Activated CD8-positive, alpha-beta memory T cell treated with anti-CD3 and anti-CD28 coated beads, Interleukin-2, amount 50 U/mL, for 48 hours (primary cell): ENCODE data around the gene IGF1R.

Source experiments
- DNase-seq: peaks from one replicate; pipeline ENCODE4 v3.0.0-alpha.2; 2020

Gene IGF1R

DNA sequence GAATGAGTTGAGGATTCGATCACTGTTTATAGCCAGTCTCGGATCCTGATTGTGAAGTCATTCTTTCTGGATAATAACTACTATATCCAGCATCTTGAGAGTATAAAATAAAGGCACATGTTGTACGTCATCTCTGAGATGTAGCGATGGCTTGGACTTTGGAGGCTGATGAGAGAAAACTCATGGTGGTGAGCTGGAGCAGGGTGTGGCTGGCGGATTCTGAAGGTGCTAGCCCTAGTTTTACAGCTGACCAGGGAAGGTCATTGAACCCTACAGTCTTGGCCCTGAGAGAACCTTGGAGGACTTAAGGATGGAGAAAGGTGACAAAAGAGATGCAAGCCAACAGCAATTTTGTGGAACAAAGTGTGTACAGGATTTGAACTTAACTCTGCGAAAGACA is 153.8 kb downstream of the IGF1R start:
- DNase-seq, result no peak

DNA sequence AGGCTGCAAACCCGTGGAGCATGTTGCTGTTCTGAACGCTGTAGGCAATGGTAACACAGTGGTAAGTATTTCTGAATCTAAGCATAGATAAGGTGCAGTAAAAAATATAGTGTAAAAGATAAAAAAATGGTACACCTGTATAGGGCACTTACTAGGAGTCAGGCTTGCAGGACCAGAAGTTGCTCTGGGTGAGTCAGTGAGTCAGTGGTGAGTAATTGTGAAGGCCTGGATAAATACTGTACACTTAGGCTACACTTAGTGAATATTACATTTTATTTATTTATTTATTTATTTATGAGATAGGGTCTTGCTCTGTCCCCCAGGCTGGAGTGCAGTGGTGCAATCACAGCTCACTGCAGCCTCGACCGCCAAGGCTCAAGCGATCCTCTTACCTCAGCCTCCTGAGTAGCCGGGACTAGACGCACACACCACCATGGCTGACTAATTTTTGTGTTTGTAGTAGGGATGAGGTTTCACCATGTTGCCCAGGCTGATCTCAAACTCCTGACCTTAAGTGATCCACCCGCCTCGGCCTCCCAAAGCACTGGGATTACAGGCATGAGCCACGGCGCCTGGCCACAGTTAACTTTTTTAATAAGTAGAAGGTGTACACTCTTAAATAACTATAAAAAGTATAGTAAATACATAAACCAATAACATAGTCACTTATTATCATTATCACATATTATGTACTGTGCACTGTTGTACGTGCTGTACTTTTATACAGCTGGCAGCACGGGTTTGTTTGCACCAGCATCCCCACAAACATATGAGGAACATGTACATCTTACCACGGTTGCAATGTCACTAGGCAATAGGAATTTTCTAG is 155.1 kb downstream of the IGF1R start:
- no peak for DNase-seq

DNA sequence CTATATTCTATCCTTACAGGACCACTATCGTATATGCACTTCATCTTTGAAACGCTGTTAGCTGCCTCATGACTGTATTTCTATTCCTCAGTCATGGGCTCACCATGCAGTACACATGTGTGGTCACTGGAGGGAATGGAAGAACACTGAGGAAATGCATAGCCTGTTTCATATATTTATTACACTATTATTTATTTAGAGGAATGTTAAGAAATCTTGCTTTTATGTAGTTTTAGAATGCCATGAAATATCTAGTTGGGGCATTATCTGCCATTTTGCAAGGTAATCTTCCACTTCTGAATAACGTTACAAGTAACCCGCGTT is 155.7 kb downstream of the IGF1R start:
- DNase-seq, result no peak

DNA sequence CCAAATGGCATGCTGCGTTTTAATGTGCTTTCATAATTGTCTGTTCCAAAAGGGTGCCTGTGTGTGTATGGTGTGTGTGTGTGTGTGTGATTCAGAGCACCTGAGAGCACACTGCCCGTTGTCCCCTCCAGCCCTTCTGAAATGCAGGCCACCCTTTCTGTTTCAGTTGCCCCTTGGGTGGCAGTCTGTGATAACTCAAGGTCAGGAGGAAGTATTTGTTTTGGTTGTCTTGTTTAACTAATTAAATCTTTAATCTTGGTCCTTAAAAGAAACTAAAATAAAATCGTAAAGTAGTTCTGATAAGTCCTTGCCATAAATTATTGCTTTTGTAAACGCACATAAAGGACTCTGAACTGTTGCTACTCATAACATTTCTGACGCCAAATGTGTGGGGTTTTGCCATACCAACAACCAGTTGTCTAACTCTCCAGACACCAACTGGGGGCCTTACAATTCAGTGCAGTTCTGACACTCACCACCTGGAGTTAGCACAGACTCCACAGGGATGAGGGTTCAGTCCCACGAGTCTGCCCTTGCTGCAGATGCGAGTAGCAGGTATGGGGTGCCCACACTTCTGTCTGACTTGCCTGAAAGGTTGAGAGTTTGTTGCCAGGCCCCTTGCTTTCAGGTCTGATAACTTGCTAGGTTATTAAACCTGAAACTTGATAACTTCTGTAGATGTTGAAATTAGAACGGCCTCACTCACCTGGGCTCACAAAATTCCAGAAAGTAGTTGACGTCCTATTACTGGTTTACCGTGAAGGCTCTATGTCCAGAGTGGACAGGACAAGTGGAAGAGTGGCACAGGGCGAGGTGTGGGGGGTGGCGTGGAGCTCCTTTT is 157.3 kb downstream of the IGF1R start:
- no peak for DNase-seq

DNA sequence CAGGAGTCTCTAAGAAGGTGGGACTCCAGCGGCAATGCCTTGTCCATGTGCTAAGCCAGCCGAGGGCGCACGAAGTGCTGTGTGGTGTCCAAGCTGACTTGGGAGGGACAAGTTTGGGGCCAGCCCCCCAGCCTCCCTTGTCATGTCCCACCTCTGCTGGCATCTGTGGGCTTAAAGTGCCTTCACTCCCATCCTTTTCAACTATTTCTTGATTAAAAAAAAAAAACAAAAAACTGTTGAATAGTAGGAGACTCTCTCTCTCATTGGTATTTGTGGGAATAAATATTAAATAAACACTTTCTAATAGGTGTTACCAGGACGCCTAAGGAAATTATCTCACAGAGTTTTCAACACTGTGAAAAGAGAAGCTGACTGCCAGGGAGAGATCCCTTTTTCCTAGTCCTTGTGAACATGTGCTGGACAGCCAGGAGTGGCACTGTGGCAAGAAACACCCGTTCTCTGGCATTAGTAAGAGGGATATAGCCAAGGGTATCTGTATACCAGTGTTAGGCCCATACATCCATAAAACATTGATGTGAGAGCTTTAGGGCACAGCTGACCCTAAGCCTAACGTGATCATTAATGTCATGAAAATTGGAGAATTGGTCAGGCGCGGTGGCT is 158.0 kb downstream of the IGF1R start:
- no peak for DNase-seq

DNA sequence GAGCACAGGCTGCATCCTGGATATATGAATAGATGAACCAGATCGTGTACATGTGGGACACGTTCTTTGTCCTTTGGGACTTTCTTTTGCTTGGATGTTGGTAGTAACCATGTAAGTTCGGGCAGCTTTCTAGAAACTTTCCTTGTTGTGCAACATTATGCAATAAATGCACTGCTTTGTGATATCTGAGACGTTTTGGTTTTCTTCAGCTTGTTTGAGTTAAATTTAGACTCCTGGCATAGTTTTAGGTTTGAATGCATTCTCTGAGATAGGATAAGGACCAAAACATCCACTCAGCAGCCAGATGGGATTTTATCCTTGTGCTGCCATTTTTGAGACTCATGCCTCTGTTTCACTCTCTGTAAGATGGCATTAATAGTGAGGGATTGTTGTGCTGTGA is 158.9 kb downstream of the IGF1R start:
- DNase-seq, result no peak

DNA sequence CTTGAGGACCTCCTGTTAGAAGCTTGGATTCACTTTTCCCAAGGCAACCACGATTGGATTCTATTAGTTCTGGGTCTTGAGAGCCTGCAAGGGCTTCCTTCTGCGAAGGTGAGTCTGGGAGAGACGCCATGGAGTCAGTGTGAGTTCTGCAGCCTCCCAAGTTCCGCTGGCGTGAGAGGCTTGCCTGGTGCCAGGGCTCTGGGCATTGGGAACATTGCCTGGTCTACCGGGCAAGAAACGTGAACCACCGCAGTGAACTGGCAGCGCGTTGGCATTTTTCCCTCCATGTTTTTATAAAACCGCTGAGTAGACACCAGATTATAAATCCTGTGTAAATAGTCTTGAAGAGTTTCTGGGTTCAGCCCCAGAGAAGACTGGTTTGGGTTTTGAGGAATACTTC is 160.9 kb downstream of the IGF1R start:
- no peak for DNase-seq

DNA sequence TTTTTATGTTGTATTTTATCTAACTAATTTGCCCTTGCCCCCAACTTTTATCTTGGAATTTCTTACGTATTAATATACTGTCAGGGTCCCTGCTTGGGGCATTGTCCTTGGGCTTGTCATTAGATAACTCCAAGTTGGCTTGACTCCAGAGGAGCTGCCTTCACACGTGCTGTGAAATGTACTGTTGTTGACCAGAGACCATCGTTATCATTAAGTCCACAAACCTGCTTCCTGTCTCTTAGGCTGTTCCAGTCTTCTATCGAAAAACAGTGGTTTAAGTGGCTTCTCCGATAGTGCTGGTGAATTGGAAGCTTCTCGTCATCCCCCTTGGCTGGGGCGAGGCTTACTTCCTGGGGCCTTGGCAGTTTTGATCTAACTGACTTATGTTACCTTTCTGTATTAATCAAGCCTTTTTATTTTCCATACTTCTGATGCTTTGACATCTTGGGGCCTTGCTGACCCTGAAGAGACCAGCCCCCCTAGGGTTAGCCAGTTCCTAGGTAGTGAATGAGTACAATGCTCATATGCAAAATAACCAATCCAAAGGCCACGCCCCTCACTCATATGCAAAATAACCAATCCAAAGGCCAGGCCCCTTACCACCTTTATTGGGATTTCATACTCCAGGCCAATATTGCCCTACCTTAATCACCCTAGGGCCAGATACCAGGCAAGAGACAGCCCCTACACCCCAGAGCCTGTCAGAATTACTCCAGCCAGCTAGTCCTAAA is 164.5 kb downstream of the IGF1R start:
- no peak for DNase-seq

DNA sequence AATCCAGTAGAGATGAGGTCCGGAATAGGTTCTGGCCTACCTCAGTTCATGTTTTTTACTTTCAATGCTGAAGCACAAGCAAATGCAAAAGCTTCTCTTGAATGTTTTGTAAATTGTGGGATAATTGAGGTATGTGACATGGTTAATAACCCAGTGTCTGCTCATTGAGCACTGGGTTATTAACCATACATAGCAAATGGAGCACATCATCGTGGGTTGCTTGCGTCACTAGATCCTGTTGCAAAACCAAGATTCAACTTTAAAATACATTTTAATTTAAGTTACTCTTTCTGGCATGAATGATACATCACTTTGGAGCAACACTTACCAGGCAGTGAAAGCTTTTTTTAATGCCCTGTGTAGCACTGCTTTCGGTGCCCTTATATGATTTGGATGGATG is 165.6 kb downstream of the IGF1R start:
- DNase-seq, result no peak

DNA sequence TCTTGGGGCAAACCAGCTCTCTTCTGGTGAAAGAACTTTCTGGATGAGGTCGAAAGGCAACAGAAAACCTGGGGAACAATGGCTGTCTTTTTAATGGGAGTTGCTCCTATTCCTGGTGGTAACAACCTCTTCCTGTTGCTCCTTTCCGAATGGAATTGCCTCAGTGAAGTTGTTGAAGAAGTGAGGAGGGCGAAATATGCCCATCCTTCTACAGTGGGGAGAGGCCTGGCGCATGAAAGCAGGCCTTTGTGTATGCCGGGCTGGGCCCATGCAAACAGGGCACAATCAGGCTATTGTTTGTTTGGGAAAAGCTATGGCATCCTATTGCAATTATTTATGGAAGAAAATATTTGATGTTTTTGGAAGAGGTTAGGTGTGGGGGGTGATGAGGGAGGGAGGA is 166.9 kb downstream of the IGF1R start:
- no peak for DNase-seq

DNA sequence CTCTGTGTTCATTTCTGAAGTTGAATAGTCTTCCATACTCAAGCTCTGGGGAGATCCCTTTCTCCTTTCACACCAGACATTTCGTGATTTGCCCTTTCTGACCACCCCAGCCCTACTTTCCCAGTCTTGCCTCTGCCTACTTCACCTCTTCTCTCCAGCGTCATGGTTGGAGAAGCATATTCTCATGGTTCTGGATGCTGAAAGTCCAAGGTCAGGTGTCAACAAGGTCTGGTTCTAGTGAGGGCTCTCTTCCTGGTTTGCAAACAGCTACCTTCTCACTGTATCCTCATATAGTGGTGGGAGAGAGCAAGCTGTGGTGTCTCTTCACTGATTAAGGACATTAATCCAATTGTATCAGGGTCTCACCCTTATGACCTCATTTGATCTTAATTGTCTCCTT is 169.4 kb downstream of the IGF1R start:
- DNase-seq, result no peak

DNA sequence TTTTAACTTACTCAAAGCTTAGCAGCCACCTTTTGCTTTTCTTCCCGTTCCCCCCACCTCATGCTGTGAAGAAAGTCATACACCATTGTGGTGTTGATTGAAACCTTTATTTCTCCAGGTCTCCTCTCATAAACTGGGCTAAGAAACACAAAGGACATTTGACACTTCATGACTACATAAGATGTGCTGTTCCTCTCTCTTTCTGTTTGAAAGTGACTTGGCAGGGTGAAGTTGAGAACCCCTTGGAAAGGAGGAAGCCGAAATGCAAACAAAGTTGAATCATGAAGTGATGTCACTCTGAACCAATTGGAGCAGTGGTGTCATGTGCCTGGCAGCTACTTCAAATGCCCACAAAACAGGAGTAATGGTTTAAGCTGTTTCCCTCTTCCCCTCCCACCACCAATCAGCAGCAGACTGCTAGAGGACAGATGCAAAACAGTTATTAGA is 174.7 kb downstream of the IGF1R start:
- no peak for DNase-seq

DNA sequence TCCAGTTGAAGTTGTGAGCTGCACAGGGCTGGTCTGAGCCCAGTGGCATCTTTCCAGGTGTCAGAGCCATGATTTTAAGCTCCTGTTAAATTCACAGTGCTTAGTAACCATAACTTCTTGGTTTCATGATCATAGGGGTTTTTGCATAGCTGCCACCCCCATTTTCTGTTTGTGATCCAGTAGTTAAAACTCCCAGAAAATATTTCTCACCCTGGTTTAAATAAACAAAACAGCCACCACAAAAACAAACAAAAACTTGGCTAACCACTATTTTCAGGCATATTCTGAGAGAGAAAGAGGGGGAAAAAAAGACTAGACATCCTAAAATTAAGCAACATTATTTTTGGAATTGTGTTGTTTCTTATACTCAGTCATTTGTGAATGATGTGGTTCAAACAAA is 175.3 kb downstream of the IGF1R start:
- DNase-seq, result no peak

DNA sequence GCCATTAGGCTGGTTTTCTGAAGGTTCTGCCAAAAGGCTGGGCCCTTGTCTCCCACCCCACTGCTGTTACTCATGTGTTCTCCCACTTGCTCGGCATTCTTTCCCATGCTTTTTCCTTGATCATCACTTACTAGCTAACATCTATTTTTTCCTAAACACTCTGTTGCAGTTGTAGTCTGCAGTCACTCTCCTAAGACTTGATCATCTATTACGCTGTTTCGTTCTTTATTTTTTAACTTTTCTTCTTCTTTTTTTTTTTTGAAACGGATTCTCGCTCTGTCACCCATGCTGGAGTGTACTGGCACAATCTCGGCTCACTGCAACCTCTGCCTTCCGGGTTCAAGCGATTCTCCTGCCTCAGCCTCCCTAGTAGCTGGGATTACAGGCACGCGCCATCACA is 176.3 kb downstream of the IGF1R start:
- no peak for DNase-seq

DNA sequence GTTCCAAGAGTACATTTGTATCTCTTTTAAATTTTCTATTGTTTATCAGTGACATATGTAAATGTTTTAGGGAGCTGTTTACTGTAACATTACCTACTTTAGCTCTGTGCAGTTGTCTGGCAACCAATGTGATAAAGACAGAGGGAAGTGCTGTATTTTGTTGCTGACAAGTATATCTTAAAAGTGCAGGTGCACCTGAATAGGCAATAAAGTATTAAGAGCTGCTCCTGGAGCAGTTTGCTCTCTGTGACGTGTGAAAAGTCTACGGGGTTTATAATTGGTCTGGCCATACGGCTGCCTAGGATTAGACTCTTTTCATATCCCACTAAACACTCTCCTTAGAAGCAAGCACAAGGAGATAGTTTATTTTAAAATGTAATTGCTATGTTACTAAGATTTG is 178.3 kb downstream of the IGF1R start:
- no peak for DNase-seq

DNA sequence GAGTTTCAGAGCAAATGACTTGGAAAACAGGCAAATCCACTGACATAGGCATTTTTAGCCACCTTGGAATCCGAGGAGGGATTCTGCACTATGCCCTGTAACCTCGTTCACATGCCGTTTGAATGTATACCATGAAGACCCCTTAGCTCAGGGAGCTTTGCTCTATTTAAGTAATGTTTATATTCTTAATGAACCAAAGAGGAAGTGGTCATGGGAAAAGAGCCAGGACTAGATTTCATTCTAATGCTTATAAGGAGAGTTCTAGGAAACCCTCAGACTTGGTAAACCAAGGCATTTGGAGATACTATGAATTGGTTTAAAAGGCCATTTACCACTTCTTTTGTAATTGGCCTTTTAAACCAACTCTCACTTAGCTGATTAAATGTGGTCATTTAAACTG is 178.9 kb downstream of the IGF1R start:
- DNase-seq, result no peak

DNA sequence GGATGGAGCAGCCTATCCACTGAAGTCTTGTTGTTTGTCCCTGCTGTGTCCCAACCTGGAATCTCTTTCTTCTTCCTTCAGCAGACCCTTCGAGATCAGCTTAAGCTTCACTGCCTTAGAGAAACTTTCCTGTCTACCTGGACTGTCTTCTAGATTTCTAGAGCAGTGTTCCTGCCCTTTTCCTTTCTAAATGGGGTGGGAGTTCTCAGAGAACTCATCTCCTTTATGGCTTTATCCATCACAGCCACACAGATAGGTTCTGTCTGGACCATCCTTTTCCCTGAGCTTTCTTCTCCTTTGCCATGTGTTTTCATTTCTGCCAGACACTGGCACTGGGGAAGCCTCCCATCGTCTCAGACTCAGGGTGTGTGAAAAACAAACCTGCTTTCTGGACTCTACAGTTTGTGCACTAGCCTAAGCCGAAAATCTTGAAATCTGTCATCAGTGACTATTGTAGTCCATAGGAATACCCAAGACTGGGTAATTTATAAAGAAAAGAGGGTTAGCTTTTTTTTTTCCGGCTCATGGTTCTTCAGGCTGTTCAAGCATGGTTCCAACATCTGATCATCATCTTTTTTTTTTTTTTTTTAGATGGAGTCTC is 181.8 kb downstream of the IGF1R start:
- DNase-seq, result no peak

DNA sequence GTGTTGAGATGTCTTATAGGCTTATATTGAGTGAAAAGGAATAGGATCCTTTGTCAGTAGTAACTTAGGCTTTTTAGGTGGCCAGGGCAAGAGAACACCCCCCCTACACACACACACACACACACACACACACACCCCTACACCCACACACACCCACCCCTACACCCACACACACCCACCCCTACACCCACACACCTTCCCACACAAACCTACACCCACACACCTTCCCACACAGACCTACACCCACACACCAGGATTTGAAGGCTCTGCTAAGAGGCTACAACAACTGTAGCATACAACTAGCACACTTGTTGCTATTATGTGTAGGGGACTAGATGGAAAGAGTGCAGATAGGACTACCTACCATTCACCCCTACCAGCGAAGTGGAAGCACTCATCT is 186.6 kb downstream of the IGF1R start:
- no peak for DNase-seq

DNA sequence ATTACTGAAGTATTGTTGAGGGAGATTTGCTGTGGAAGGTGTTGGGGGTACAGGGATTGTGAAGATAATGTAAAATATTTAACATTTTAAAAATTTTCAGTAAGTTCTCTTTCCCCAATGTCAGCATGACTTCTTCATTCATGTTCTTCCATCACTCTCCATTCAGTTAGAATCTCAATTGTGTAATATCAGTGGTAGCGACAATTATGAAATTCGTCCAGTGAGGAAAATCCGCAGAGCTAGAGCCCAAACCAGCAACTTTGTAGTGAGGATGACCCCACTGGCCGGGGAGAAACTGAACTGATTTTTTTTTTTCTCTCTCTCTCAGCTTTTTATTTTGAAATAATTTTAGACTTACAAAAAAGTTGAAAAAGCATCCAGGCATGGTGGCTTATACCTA is 187.5 kb downstream of the IGF1R start:
- no peak for DNase-seq

DNA sequence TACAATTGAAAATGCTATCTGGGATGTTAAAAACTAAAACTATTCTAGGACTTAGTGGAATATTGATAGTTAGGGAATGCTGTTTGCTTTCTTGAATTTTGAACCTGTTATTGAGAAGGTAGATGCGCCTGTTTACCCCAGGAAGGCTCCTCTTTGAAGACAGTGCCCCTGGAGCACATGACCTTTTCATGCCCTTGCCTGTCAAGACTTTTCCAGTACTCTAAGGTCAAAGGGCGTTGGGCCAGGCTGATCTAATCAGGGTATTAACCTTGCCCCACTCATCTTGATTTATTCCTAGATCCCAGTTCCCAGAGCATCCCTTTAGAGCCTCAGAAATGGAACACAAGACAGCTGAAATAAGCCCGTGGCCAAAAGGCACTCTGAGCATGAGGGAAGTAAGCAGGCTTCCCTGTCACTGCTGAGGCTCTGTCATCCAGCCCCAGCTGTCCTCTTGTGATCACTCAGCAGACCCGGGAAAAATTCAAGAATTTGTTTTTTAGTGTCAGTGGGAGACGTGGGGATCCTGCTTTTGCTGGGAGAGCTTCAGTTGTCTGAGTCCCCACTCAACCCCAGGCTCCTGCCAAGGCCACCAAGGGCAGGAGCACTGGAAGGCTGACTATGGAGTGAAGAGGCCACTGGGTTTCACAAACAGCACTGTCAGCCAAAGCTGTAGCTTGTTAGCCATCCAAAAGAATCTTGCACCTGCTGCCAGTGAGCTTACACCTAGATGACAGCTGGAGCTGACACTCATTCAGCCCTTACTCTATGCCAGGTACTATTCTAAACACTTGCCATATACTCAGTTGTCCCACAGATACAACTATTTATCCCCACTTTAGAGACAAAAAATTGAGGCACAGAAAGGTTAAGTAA is 190.3 kb downstream of the IGF1R start:
- no peak for DNase-seq

DNA sequence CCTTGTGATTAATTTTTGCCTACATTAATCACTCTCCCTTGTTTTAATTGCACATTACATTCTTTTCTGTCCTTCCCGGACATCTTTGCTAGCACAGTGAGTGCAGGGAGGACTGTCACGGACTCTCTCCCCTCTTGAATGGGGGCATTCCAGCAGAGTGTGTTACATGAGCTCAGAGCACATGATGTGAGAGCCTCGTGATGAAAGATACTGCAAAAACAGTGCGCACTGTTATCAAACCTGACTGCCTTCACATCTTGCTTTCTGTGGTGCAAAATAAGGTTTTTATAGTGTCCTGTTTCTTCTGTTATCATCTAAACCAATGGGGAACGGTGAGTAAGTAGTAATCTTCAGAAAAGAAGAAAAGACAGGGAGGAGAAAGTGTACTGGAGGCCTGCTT is 191.7 kb downstream of the IGF1R start:
- no peak for DNase-seq

DNA sequence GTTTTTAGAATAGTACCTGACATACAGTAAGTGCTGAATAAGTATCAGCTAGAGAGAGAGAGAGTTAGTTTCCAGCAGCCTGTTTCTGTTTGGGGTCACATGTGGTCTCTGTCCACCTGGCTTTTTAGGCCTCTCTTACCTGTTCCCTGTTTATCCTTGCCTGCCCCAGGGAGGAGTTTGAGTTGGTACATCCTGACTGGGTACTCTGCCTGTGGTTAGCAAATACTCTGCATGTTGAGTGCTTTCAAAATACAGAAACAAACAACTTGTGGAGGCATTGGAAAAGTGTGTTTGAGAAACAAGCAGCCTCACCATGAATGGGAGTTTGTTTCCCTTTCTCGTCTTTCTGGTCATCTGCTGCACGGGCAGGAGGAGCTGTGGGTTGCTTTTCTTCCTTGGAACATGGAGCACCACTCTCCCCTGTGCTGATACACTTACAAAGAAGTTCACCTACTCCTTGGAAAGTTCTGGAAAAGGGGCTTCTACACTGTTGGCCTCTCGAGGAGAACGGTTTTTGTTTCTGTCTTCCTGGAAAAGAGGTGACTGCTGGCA is 193.2 kb downstream of the IGF1R start:
- DNase-seq, result no peak
